ENCODE results near the gene PTPRM. TPM values are rescaled to one million over a fixed set of nuclear protein-coding genes. Genes with fewer than 3 reads are reported as not detected.
A peak's percentile ranks its signal among the peaks of the same experiment; 100 is the strongest.

PTPRM gene
- total RNA-seq, 1 experiment from 2014 or later: 11.1 TPM

DNA sequence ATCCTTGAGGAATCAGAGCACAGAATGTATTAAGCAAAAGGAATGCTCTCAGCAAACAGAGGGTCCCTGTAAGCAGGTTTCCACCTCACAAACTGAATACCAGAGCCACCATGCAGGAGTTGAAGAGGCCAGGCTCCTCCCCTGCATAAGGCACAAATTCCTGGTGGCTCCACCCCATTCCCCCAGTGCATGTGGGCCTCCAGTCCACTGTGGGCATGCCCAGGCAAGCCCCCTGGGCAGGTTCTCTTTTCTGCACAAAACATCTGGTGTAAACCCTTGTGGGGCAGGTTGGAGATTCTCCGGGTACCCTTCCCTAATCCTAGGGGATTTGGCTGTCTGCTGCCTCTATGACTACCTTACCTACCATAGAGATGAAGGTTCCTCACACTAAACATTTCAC lies 166.5 kb downstream of the PTPRM start:
- CTCF ChIA-PET: no interaction called here
- H3K27ac Mint-ChIP-seq: peak overlapping the region; percentile 42; the same call in 1 of the 2 replicates

DNA sequence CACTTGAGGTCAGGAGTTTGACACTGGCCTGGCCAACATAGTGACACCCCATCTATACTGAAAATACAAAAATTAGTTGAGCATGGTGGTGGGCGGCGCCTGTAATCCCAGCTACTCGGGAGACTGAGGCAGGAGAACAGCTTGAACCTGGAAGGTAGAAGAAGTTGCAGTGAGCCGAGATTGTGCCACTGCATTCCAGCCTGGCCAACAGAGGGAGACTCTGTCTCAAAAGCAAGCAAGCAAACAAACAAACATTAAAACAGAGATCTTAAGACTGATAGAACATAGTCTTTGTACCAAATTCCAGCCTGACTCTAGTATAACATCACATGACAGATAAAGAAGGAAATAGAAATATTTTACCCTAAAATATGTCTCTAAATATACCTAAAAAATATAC lies 168.1 kb downstream of the PTPRM start:
- DNase-seq (ENCODE audit: low spot score) (no peak), ATAC-seq (no peak; the same call in 1 of the 2 replicates)
- H3K4me3 Mint-ChIP-seq: no peak overlapping the region
- H3K27me3 Mint-ChIP-seq (ENCODE audit: low read depth): no peaks in the 10 kb centered on the region
- peaks cover 45% of the 10 kb centered on the region for H3K4me1 Mint-ChIP-seq
- CTCF ChIA-PET: interaction anchor here (1.0 to 1.1 kb wide), 2 partner anchors 32 to 168 kb away, joined by 3 read pairs; partner anchors contain the start of gene PTPRM
- POLR2A ChIA-PET: no interaction called here
- peak; percentile 84 for TF ChIP-seq ZNF121 (CRISPR knock-in tag; IDR thresholded peaks at IDR 0.05)
- no peak for TF ChIP-seq GABPB1 (CRISPR knock-in tag; IDR thresholded peaks at IDR 0.05)
- H3K36me3 Mint-ChIP-seq: peaks cover 9% of the 10 kb centered on the region
- peaks cover 10% of the 10 kb centered on the region for H3K9me3 Mint-ChIP-seq
- H3K27ac Mint-ChIP-seq: peak overlapping the region; percentile 70

More for the DNA sequence above, 166.5 kb downstream of the PTPRM start:
- no peak for ATAC-seq
- Mint-ChIP-seq H3K4me1 (peaks cover 36% of the 10 kb centered on the region), H3K36me3 (peaks cover 12% of the 10 kb centered on the region), H3K9me3 (peaks cover 10% of the 10 kb centered on the region), H3K27me3 (ENCODE audit: low read depth) (no peaks in the 10 kb centered on the region), H3K4me3 (no peak overlapping the region)
- DNase-seq (ENCODE audit: low spot score): no peak
- POLR2A ChIA-PET: no interaction called here
- TF ChIP-seq CREM (CRISPR knock-in tag; IDR thresholded peaks at IDR 0.05) (no peak), SOX15 (CRISPR knock-in tag; IDR thresholded peaks at IDR 0.05) (no peak), NR1H2 (CRISPR knock-in tag; IDR thresholded peaks at IDR 0.05) (no peak), TEAD4 (CRISPR knock-in tag; IDR thresholded peaks at IDR 0.05) (no peak), RORB (CRISPR knock-in tag; IDR thresholded peaks at IDR 0.05) (no peak)
- TF ChIP-seq, protein P1, sequence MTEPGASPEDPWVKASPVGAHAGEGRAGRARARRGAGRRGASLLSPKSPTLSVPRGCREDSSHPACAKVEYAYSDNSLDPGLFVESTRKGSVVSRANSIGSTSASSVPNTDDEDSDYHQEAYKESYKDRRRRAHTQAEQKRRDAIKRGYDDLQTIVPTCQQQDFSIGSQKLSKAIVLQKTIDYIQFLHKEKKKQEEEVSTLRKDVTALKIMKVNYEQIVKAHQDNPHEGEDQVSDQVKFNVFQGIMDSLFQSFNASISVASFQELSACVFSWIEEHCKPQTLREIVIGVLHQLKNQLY (CRISPR knock-in tag; IDR thresholded peaks at IDR 0.05): no peak
- TF ChIP-seq, protein P2, sequence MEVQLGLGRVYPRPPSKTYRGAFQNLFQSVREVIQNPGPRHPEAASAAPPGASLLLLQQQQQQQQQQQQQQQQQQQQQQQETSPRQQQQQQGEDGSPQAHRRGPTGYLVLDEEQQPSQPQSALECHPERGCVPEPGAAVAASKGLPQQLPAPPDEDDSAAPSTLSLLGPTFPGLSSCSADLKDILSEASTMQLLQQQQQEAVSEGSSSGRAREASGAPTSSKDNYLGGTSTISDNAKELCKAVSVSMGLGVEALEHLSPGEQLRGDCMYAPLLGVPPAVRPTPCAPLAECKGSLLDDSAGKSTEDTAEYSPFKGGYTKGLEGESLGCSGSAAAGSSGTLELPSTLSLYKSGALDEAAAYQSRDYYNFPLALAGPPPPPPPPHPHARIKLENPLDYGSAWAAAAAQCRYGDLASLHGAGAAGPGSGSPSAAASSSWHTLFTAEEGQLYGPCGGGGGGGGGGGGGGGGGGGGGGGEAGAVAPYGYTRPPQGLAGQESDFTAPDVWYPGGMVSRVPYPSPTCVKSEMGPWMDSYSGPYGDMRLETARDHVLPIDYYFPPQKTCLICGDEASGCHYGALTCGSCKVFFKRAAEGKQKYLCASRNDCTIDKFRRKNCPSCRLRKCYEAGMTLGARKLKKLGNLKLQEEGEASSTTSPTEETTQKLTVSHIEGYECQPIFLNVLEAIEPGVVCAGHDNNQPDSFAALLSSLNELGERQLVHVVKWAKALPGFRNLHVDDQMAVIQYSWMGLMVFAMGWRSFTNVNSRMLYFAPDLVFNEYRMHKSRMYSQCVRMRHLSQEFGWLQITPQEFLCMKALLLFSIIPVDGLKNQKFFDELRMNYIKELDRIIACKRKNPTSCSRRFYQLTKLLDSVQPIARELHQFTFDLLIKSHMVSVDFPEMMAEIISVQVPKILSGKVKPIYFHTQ (CRISPR knock-in tag; IDR thresholded peaks at IDR 0.05): no peak
- TF ChIP-seq, protein P3, sequence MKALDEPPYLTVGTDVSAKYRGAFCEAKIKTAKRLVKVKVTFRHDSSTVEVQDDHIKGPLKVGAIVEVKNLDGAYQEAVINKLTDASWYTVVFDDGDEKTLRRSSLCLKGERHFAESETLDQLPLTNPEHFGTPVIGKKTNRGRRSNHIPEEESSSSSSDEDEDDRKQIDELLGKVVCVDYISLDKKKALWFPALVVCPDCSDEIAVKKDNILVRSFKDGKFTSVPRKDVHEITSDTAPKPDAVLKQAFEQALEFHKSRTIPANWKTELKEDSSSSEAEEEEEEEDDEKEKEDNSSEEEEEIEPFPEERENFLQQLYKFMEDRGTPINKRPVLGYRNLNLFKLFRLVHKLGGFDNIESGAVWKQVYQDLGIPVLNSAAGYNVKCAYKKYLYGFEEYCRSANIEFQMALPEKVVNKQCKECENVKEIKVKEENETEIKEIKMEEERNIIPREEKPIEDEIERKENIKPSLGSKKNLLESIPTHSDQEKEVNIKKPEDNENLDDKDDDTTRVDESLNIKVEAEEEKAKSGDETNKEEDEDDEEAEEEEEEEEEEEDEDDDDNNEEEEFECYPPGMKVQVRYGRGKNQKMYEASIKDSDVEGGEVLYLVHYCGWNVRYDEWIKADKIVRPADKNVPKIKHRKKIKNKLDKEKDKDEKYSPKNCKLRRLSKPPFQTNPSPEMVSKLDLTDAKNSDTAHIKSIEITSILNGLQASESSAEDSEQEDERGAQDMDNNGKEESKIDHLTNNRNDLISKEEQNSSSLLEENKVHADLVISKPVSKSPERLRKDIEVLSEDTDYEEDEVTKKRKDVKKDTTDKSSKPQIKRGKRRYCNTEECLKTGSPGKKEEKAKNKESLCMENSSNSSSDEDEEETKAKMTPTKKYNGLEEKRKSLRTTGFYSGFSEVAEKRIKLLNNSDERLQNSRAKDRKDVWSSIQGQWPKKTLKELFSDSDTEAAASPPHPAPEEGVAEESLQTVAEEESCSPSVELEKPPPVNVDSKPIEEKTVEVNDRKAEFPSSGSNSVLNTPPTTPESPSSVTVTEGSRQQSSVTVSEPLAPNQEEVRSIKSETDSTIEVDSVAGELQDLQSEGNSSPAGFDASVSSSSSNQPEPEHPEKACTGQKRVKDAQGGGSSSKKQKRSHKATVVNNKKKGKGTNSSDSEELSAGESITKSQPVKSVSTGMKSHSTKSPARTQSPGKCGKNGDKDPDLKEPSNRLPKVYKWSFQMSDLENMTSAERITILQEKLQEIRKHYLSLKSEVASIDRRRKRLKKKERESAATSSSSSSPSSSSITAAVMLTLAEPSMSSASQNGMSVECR (CRISPR knock-in tag; IDR thresholded peaks at IDR 0.05; ENCODE audit: borderline replicate concordance): no peak

DNA sequence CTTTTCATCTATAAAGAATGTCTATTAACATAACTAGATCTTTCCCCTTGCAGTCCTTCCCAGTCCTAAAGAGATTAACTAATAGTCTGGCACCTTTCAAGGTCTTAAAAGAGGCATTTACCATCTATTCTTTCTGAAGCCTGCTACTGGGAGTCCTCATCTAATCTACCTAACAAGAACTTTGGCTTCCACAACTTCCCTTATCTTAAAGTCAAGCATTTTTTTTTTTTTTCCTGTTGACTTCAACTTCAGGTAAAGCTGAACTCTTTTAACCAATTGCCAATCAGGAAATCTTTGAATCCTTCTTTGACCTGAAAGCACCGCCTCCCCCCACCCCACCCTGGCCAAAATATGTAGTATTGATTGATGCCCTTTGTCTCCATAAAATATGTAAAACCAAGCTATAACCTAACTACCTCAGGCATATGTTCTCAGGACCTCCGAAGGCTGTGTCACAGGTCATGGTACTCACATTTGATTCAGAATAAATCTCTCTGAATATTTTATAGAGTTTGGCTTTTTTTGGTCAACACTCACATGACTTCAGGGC lies 168.6 kb downstream of the PTPRM start:
- ChIA-PET POLR2A (no interaction called here), CTCF (interaction anchor here (0.7 kb wide), 1 partner anchor 86 kb away, joined by 4 read pairs; no protein-coding TSS in a partner anchor)
- peaks cover 49% of the 10 kb centered on the region for H3K4me1 Mint-ChIP-seq
- ATAC-seq (no peak), DNase-seq (ENCODE audit: low spot score) (no peak)
- H3K27me3 Mint-ChIP-seq (ENCODE audit: low read depth): no peaks in the 10 kb centered on the region
- no peak overlapping the region for H3K4me3 Mint-ChIP-seq
- H3K9me3 Mint-ChIP-seq: peaks cover 10% of the 10 kb centered on the region
- H3K27ac Mint-ChIP-seq: 0 out of 2 replicates have a peak overlapping the region, but pooled peaks have one; percentile 57
- peaks cover 9% of the 10 kb centered on the region for H3K36me3 Mint-ChIP-seq
- TF ChIP-seq, protein P4, sequence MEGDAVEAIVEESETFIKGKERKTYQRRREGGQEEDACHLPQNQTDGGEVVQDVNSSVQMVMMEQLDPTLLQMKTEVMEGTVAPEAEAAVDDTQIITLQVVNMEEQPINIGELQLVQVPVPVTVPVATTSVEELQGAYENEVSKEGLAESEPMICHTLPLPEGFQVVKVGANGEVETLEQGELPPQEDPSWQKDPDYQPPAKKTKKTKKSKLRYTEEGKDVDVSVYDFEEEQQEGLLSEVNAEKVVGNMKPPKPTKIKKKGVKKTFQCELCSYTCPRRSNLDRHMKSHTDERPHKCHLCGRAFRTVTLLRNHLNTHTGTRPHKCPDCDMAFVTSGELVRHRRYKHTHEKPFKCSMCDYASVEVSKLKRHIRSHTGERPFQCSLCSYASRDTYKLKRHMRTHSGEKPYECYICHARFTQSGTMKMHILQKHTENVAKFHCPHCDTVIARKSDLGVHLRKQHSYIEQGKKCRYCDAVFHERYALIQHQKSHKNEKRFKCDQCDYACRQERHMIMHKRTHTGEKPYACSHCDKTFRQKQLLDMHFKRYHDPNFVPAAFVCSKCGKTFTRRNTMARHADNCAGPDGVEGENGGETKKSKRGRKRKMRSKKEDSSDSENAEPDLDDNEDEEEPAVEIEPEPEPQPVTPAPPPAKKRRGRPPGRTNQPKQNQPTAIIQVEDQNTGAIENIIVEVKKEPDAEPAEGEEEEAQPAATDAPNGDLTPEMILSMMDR (IDR thresholded peaks at IDR 0.05): no peak
- TF ChIP-seq TEAD1 (CRISPR knock-in tag; IDR thresholded peaks at IDR 0.05) (no peak), NR1H2 (CRISPR knock-in tag; IDR thresholded peaks at IDR 0.05) (no peak), TP53 (CRISPR knock-in tag; IDR thresholded peaks at IDR 0.05) (no peak), ZNF423 (CRISPR knock-in tag; IDR thresholded peaks at IDR 0.05) (no peak)
- TF ChIP-seq, protein P5, sequence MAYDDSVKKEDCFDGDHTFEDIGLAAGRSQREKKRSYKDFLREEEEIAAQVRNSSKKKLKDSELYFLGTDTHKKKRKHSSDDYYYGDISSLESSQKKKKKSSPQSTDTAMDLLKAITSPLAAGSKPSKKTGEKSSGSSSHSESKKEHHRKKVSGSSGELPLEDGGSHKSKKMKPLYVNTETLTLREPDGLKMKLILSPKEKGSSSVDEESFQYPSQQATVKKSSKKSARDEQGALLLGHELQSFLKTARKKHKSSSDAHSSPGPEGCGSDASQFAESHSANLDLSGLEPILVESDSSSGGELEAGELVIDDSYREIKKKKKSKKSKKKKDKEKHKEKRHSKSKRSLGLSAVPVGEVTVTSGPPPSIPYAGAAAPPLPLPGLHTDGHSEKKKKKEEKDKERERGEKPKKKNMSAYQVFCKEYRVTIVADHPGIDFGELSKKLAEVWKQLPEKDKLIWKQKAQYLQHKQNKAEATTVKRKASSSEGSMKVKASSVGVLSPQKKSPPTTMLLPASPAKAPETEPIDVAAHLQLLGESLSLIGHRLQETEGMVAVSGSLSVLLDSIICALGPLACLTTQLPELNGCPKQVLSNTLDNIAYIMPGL (CRISPR knock-in tag; IDR thresholded peaks at IDR 0.05): no peak
- TF ChIP-seq, protein P3 (CRISPR knock-in tag; IDR thresholded peaks at IDR 0.05; ENCODE audit: borderline replicate concordance): no peak
